A673 (cell line): ENCODE measurements around the gene DUSP5.

ENCODE experiments used
- CTCF ChIP-seq: fragments of 300-800, 200-600 bp; sonication (generic); conservative IDR thresholded peaks from 2 replicates; pipeline ENCODE4 v1.5.1; 2017; ENCODE audit warnings: low read depth, mild to moderate bottlenecking, antibody characterized with exemption, low read length, moderate library complexity, mixed read lengths
- EZH2 ChIP-seq: fragments of 200-600 bp; sonication (generic); IDR thresholded peaks from 2 replicates; pipeline ENCODE4 v1.6.1; 2017; ENCODE audit warnings: borderline replicate concordance, low read depth, mild to moderate bottlenecking, mixed read lengths, antibody characterized with exemption, low read length; ENCODE audit not compliant: poor library complexity, severe bottlenecking

- TF ChIP-seq CTCF (no peak), EZH2 (no peak)
These were observed 60.3 kb downstream of the DUSP5 start for GRCh38 chr10:110558041-110558440.
